Upper lobe of left lung (tissue), 4 donors: Measurements from ENCODE around the gene TMEM37.

ENCODE experiments used
- POLR2A ChIP-seq, 4 donors: fragments of 450-650 bp; IDR thresholded peaks; one replicate each; pipeline ENCODE4 v1.5.1; 2016 to 2017; ENCODE audit warnings: antibody characterized with exemption in 4 of 4, mild to moderate bottlenecking in 2 of 4
- TF ChIP-seq, protein P1 (sequence below), 6 experiments: fragments of 450-650 bp in 4 of 6; fragments of 200-600 bp in 2 of 6; sonication (generic) in 2 of 6; IDR thresholded peaks; one replicate each; pipeline ENCODE4 v1.5.1; 2016 to 2019; ENCODE audit warnings: antibody characterized with exemption in 6 of 6

DNA sequence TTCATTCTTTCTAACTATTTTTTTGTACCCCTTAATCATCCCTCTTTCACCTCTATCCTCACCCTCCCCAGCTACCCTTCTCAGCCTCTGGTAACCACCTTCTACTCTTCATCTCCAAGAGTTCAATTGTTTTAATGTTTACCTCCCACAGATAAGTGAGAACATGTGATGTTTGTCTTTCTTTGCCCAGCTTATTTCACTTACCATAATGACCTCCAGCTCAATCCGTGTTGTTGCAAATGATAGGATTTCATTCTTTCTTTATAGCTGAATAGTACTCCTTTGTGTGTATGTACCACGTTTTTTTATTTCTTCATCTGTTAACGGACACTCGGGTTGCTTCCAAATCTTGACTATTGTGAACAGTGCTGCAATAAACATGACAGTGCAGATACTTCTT, 22.1 kb upstream of the TMEM37 start:
- TF ChIP-seq, protein P1, sequence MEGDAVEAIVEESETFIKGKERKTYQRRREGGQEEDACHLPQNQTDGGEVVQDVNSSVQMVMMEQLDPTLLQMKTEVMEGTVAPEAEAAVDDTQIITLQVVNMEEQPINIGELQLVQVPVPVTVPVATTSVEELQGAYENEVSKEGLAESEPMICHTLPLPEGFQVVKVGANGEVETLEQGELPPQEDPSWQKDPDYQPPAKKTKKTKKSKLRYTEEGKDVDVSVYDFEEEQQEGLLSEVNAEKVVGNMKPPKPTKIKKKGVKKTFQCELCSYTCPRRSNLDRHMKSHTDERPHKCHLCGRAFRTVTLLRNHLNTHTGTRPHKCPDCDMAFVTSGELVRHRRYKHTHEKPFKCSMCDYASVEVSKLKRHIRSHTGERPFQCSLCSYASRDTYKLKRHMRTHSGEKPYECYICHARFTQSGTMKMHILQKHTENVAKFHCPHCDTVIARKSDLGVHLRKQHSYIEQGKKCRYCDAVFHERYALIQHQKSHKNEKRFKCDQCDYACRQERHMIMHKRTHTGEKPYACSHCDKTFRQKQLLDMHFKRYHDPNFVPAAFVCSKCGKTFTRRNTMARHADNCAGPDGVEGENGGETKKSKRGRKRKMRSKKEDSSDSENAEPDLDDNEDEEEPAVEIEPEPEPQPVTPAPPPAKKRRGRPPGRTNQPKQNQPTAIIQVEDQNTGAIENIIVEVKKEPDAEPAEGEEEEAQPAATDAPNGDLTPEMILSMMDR (IDR thresholded peaks at IDR 0.05): no peak
- TF ChIP-seq POLR2A (IDR thresholded peaks at IDR 0.05): no peak
